ENCODE results near the gene POU2AF1. TPM values are rescaled to one million over a fixed set of nuclear protein-coding genes. Genes with fewer than 3 reads are reported as not detected.

The POU2AF1 gene
- total and polyA plus RNA-seq, 2 of the 8 experiments (the other 6 are each of a cell fraction or from before 2014, with no cell fraction given) = not detected

DNA sequence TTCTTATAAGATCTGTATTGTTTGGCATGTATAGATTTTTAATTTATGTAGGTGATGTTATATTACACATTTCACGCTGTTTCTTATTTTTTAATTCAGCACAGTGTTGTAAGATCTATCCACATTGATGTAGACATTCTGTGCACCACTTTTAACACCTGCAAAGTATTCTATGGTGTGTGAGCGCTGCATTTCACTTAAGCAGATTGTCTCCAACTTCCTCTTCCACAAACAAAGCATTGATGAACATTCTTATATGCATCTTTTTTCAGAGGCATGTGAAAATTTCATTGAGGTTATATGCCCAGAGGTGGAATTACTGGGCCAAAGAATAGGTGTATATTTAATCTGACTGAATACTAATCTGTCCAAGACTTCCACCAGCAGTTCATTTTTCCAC, 3.4 kb upstream of the POU2AF1 start:
- no peak overlapping the region for H2AK5ac ChIP-seq (ENCODE audit: low read depth, low read length)
- no peak overlapping the region for H3K9ac ChIP-seq (replicated peaks in 1 of 4; ENCODE audit: extremely low read depth in 1 of 4, low read depth in 3 of 4, low read length in 3 of 4)
- no peaks in the 10 kb centered on the region for H3K79me1 ChIP-seq (ENCODE audit: low read depth, low read length)
- H3K23me2 ChIP-seq (ENCODE audit: low read depth, low read length) = no peaks in the 10 kb centered on the region
- H3K18ac ChIP-seq (ENCODE audit: extremely low read depth, low read length) = no peak overlapping the region
- H3K23ac ChIP-seq (ENCODE audit: insufficient read length) = no peak overlapping the region
- H2BK15ac ChIP-seq (ENCODE audit: low read length) = no peak overlapping the region
- H3K36me3 ChIP-seq (ENCODE audit: control insufficient read depth in 2 of 4, insufficient read depth in 4 of 4, low read length in 3 of 4) = no peaks in the 10 kb centered on the region
- H3K4me1 ChIP-seq (replicated peaks in 1 of 4; ENCODE audit: control insufficient read depth in 3 of 4, insufficient read depth in 4 of 4, low read length in 3 of 4) = no peaks in the 10 kb centered on the region
- H2BK12ac ChIP-seq (ENCODE audit: low read depth, low read length) = no peak overlapping the region
- H4K5ac ChIP-seq (ENCODE audit: insufficient read length, low read depth, low read length) = no peak overlapping the region
- H2AFZ ChIP-seq (ENCODE audit: low read length) = no peak overlapping the region
- no peak overlapping the region for H3K4ac ChIP-seq (replicated peaks; ENCODE audit: insufficient read length, low read depth, low read length)
- no peak overlapping the region for H2BK20ac ChIP-seq (ENCODE audit: low read length)
- TF ChIP-seq, protein P1, sequence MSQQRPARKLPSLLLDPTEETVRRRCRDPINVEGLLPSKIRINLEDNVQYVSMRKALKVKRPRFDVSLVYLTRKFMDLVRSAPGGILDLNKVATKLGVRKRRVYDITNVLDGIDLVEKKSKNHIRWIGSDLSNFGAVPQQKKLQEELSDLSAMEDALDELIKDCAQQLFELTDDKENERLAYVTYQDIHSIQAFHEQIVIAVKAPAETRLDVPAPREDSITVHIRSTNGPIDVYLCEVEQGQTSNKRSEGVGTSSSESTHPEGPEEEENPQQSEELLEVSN (IDR thresholded peaks at IDR 0.05) = no peak
- no peak for TF ChIP-seq TCF12 (IDR thresholded peaks at IDR 0.05; ENCODE audit: low read depth, low read length)
- TF ChIP-seq HDAC6 (IDR thresholded peaks at IDR 0.05; ENCODE audit: low read depth, low read length) = no peak
- TF ChIP-seq TAF7 (optimal IDR thresholded peaks at IDR 0.05; ENCODE audit: borderline replicate concordance, low read depth, low read length) = no peak
- TF ChIP-seq HDAC2 (IDR thresholded peaks at IDR 0.05; ENCODE audit: borderline replicate concordance in 1 of 2, low read depth in 2 of 2, low read length in 2 of 2) = no peak
- no peak for TF ChIP-seq KDM1A (IDR thresholded peaks at IDR 0.05; ENCODE audit: borderline replicate concordance, low read length)
- TF ChIP-seq ASH2L (IDR thresholded peaks at IDR 0.05; ENCODE audit: low read length) = no peak
- no peak for TF ChIP-seq CHD2 (IDR thresholded peaks at IDR 0.05; ENCODE audit: low read length)
- no peak for TF ChIP-seq BACH1 (IDR thresholded peaks at IDR 0.05; ENCODE audit: low read length)
- no peak for TF ChIP-seq JUN (IDR thresholded peaks at IDR 0.05; ENCODE audit: low read depth, low read length)
- TF ChIP-seq, protein P2, sequence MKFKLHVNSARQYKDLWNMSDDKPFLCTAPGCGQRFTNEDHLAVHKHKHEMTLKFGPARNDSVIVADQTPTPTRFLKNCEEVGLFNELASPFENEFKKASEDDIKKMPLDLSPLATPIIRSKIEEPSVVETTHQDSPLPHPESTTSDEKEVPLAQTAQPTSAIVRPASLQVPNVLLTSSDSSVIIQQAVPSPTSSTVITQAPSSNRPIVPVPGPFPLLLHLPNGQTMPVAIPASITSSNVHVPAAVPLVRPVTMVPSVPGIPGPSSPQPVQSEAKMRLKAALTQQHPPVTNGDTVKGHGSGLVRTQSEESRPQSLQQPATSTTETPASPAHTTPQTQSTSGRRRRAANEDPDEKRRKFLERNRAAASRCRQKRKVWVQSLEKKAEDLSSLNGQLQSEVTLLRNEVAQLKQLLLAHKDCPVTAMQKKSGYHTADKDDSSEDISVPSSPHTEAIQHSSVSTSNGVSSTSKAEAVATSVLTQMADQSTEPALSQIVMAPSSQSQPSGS (IDR thresholded peaks at IDR 0.05; ENCODE audit: low read length) = no peak
- TF ChIP-seq, protein P3, sequence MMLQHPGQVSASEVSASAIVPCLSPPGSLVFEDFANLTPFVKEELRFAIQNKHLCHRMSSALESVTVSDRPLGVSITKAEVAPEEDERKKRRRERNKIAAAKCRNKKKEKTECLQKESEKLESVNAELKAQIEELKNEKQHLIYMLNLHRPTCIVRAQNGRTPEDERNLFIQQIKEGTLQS (IDR thresholded peaks at IDR 0.05; ENCODE audit: insufficient read depth, low read depth, low read length) = no peak
- H3K27me3 ChIP-seq (replicated peaks in 1 of 4; ENCODE audit: control insufficient read depth in 3 of 4, extremely low read depth in 1 of 4, insufficient read depth in 3 of 4, low read length in 3 of 4) = no peaks in the 10 kb centered on the region
- H3K4me3 ChIP-seq (ENCODE audit: extremely low read depth in 1 of 4, insufficient read depth in 2 of 4, low read depth in 3 of 4, low read length in 4 of 4) = no peak overlapping the region
- CTCF ChIA-PET (ENCODE audit: partially characterized antibody) = interaction anchor here (0.6 kb wide), 1 partner anchor 240 kb away, joined by 3 read pairs; no protein-coding TSS in a partner anchor
- no peaks in the 10 kb centered on the region for H3K9me3 ChIP-seq (ENCODE audit: insufficient read depth in 2 of 2, low read depth in 1 of 2, low read length in 1 of 2)
- no peak overlapping the region for H4K8ac ChIP-seq (ENCODE audit: extremely low read depth, insufficient read depth, low read length)
- H3K79me2 ChIP-seq (ENCODE audit: control insufficient read depth in 1 of 2, insufficient read depth in 2 of 2, low read length in 2 of 2) = no peaks in the 10 kb centered on the region
- H4K20me1 ChIP-seq (replicated peaks in 1 of 2; ENCODE audit: control insufficient read depth in 1 of 2, insufficient read depth in 2 of 2, low read length in 2 of 2) = no peaks in the 10 kb centered on the region
- no peak overlapping the region for H2BK5ac ChIP-seq (ENCODE audit: low read depth, low read length)
- POLR2A ChIA-PET (ENCODE audit: partially characterized antibody) = interaction anchor here (0.7 kb wide), 1 partner anchor 15 kb away, joined by 4 read pairs; no protein-coding TSS in a partner anchor
- DNase-seq (ENCODE audit: low read depth in 1 of 2, low spot score in 2 of 2) (no peak), FAIRE-seq (no peak)
- WGBS, 2 experiments (ENCODE audit: extremely low coverage in 1 of 2, insufficient coverage in 1 of 2, insufficient read length in 1 of 2, insufficient replicate concordance in 2 of 2, low coverage in 1 of 2, low lambda C conversion rate in 2 of 2, missing lambda C conversion rate in 1 of 2) = 92% methylated on average over 2 of the region's 2 CpGs; no CpG with 5 or more reads in 1 of the 2 experiments
- H3K27ac ChIP-seq (ENCODE audit: low read depth, low read length) = no peak overlapping the region
- no peak overlapping the region for H3K56ac ChIP-seq (replicated peaks; ENCODE audit: insufficient read length, low read depth, low read length)
- no peak overlapping the region for H2BK120ac ChIP-seq (replicated peaks; ENCODE audit: low read depth, low read length)
- no peak overlapping the region for H3K14ac ChIP-seq (ENCODE audit: insufficient read length)
- no peak overlapping the region for H4K91ac ChIP-seq (replicated peaks; ENCODE audit: insufficient read length, low read length)
- no peak overlapping the region for H3K4me2 ChIP-seq (ENCODE audit: insufficient read depth in 1 of 2, low read depth in 2 of 2, low read length in 2 of 2)

All from H1 (cell line).